Right lobe of liver (tissue), 6 donors: ENCODE data around the gene TLL2. TPM values are rescaled to one million over a fixed set of nuclear protein-coding genes. Genes with fewer than 3 reads are reported as not detected.

ENCODE experiments used
- ATAC-seq, 4 donors: fragments of 200-7000 bp; cut with Tn5 transposase; one replicate each; pipeline ENCODE4 v1.9.1; 2020; ENCODE audit warnings: mild to moderate bottlenecking in 4 of 4, moderate library complexity in 4 of 4
- DNase-seq, 3 donors: peaks; one replicate each; pipeline ENCODE4 v3.0.0-alpha.2; 2020
- H3K27ac ChIP-seq, 3 donors: fragments of 200-600 bp; one replicate each; pipeline ENCODE4 v1.8.0; 2022
- H3K27me3 ChIP-seq, 2 donors: fragments of 200-600 bp; one replicate each; pipeline ENCODE4 v1.8.0; 2022
- H3K36me3 ChIP-seq, 4 donors: fragments of 200-600 bp; sonication (generic) in 1 of 4; one replicate each; pipeline versions ENCODE4 v1.5.1 to v1.8.0; 2017 to 2022; ENCODE audit warnings: control low read depth in 1 of 4
- H3K4me1 ChIP-seq, 4 donors: fragments of 200-600 bp; sonication (generic) in 1 of 4; one replicate each; pipeline versions ENCODE4 v1.5.1 to v1.8.0; 2017 to 2022; ENCODE audit warnings: control low read depth in 1 of 4
- H3K4me3 ChIP-seq, 3 donors: fragments of 200-600 bp; one replicate each; pipeline ENCODE4 v1.8.0; 2022
- H3K9me3 ChIP-seq, 4 donors: fragments of 200-600 bp; sonication (generic) in 1 of 4; one replicate each; pipeline versions ENCODE4 v1.5.1 to v1.8.0; 2017 to 2022; ENCODE audit warnings: control low read depth in 1 of 4
- POLR2A ChIP-seq: fragments of 450-650 bp; IDR thresholded peaks from one replicate; pipeline ENCODE4 v1.6.1; 2017; ENCODE audit warnings: antibody characterized with exemption, mild to moderate bottlenecking
- WGBS: methylation state at CpG from one replicate; pipeline ENCODE4 v1.1.6; 2018; ENCODE audit warnings: low coverage, low lambda C conversion rate; ENCODE audit not compliant: insufficient coverage; ENCODE audit errors: missing lambda C conversion rate; 5-methylcytosine and 5-hydroxymethylcytosine counted together
- intact Hi-C, 2 donors: fragments of 100-400 bp; cut with DNase I; formaldehyde crosslinking; loops; one replicate each; pipeline versions ENCODE4 v1.11.2 to v1.14.1; 2022
- total RNA-seq, 6 experiments: library from RNA; depleted of rRNA in 2 of 6; stranded (reverse); fragments of >200 nt in 2 of 6; fragmentation: NEBNext Ultra II Directional in 3 of 6; extraction: Animal tissue kit (Norgen Biotek cat#: 25700) in 3 of 6; gene quantifications; one replicate each; pipeline versions ENCODE4 v1.1.0 to v1.2.4, GENCODE V29; 2016 to 2023
- TF ChIP-seq, protein P1 (sequence below), 4 donors: fragments of 200-600 bp in 3 of 4; fragments of 450-650 bp in 1 of 4; IDR thresholded peaks; one replicate each; pipeline versions ENCODE4 v1.5.1 to v1.8.0; 2016 to 2022; ENCODE audit warnings: antibody characterized with exemption in 4 of 4, mild to moderate bottlenecking in 2 of 4
- donor health status: DM: no; HTN: yes; CAD: no.
- donor health status: DM: no; HTN: no; CAD: no.
- donor health status: DM: no; HTN: no; CAD: no.
- donor health status: DM: no; HTN: yes; CAD: no.
- donor health status: DM: no; HTN: yes; CAD: no.

TLL2 gene
- total RNA-seq, 6 experiments from 2014 or later = 0.11 to 0.14 TPM; not detected in 4

- ATAC-seq (no peak), DNase-seq (no peak)
- H3K36me3 ChIP-seq = no peaks in the 10 kb centered on the region
- H3K27ac ChIP-seq = no peak overlapping the region
- 51% methylated on average over 2 of the region's 6 CpGs for WGBS
- H3K4me1 ChIP-seq = peaks cover 0 to 6% (median 0%) of the 10 kb centered on the region in 4 donors
- H3K4me3 ChIP-seq = no peak overlapping the region
- TF ChIP-seq, protein P1, sequence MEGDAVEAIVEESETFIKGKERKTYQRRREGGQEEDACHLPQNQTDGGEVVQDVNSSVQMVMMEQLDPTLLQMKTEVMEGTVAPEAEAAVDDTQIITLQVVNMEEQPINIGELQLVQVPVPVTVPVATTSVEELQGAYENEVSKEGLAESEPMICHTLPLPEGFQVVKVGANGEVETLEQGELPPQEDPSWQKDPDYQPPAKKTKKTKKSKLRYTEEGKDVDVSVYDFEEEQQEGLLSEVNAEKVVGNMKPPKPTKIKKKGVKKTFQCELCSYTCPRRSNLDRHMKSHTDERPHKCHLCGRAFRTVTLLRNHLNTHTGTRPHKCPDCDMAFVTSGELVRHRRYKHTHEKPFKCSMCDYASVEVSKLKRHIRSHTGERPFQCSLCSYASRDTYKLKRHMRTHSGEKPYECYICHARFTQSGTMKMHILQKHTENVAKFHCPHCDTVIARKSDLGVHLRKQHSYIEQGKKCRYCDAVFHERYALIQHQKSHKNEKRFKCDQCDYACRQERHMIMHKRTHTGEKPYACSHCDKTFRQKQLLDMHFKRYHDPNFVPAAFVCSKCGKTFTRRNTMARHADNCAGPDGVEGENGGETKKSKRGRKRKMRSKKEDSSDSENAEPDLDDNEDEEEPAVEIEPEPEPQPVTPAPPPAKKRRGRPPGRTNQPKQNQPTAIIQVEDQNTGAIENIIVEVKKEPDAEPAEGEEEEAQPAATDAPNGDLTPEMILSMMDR (IDR thresholded peaks at IDR 0.05) = no peak
- no peak for TF ChIP-seq POLR2A
- no peaks in the 10 kb centered on the region for H3K9me3 ChIP-seq
- intact Hi-C loops = no loop called here
- H3K27me3 ChIP-seq = no peaks in the 10 kb centered on the region
Measured at GRCh38 chr10:96377816-96378294, 135.9 kb downstream of the TLL2 start.

DNA sequence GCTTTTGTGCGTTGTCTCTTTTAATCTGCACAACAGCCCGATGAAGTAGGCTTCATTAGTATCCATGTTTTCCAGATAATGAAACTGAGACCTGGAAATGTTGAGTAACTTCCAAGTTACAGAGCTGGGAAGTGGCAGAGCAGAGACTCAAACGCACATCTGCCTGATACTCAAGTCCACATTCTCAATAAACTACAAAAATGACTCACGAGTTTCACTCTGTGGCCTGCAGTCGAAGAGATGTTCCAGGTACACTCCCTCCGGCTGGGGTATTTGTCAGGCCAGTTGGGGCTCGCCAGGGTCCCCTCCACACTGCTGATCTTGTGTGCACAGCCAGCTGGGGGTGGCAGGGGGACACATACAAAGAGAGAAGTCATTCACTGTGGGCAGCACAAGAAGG, 137.2 kb downstream of the TLL2 start:
- no peak overlapping the region for H3K4me3 ChIP-seq
- H3K4me1 ChIP-seq = peaks cover 0 to 6% (median 0%) of the 10 kb centered on the region in 4 donors
- no peaks in the 10 kb centered on the region for H3K9me3 ChIP-seq
- H3K27me3 ChIP-seq = no peaks in the 10 kb centered on the region
- TF ChIP-seq, protein P1 (IDR thresholded peaks at IDR 0.05) = no peak
- no peak for TF ChIP-seq POLR2A
- no peak overlapping the region for H3K27ac ChIP-seq
- H3K36me3 ChIP-seq = no peaks in the 10 kb centered on the region
- DNase-seq (no peak), ATAC-seq (no peak)
- intact Hi-C loops = no loop called here
- WGBS = 42% methylated on average over 3 of the region's 7 CpGs

DNA sequence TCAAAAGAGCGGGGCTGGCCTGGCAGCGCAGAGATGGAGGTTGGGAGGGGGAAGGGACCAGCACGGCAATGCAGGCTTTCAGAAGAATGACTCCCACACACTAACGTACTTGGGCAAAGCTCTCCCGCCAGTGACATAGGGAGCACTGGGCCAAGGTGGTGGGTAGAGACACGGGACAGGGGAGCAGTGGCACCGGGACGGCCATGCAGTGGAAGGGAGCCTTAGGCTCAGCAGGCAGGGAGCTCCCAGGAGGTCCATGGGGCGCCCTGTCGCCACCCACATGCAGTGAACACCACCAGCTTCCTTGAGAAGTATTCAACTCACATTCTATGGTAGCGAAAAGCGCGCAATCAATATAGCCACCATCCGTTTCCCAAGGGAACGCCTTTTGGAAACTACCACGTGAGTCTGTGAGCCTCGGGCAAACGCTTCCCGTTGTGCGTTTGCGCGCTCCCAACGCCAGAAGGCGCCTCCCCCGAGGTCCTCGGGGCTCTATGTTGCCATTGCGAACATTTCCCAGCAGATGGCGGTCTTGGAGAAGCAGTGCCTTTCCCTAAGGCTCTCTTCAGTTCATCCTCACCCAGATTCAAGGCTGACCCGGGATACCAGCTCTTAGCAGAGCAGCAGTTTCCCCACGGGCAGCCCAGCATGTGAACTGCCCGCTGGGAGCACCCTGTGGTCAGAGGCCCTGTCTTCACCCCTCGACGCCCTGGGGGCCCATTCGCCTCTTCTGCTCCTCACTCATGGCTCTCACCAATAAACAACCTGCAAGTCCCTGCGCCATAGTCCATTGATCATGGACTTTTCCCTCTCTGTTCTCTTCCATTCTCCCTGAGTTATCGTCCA, 138.5 kb downstream of the TLL2 start:
- peak; percentile 97 to 99 (median 98) for ATAC-seq
- peak overlapping the region; percentile 35 to 55 (median 36) for H3K4me3 ChIP-seq
- intact Hi-C loops = loop anchor here in 1 of 2 donors (5.0 kb wide), 1 partner anchor 132 kb away; no protein-coding TSS in a partner anchor
- peak; percentile 85 to 90 (median 88) for DNase-seq
- no peaks in the 10 kb centered on the region for H3K27me3 ChIP-seq
- 3% methylated on average over 24 of the region's 36 CpGs for WGBS
- H3K9me3 ChIP-seq = no peaks in the 10 kb centered on the region
- TF ChIP-seq, protein P1 (IDR thresholded peaks at IDR 0.05) = peak; percentile 90 to 100 (median 100)
- TF ChIP-seq POLR2A = no peak
- no peak overlapping the region for H3K27ac ChIP-seq
- H3K36me3 ChIP-seq = no peaks in the 10 kb centered on the region
- H3K4me1 ChIP-seq = peaks cover 0 to 6% (median 0%) of the 10 kb centered on the region in 4 donors

GRCh38 chr10:96374639-96374984, 139.1 kb downstream of the TLL2 start:
- no peaks in the 10 kb centered on the region for H3K27me3 ChIP-seq
- peaks cover 0 to 6% (median 0%) of the 10 kb centered on the region in 4 donors for H3K4me1 ChIP-seq
- DNase-seq (no peak), ATAC-seq (no peak)
- no peaks in the 10 kb centered on the region for H3K9me3 ChIP-seq
- intact Hi-C loops = loop anchor here in 1 of 2 donors (5.0 kb wide), 1 partner anchor 133 kb away; no protein-coding TSS in a partner anchor
- no peaks in the 10 kb centered on the region for H3K36me3 ChIP-seq
- TF ChIP-seq, protein P1 (IDR thresholded peaks at IDR 0.05) = no peak
- TF ChIP-seq POLR2A = no peak
- 18% methylated on average over 9 of the region's 9 CpGs for WGBS
- H3K27ac ChIP-seq = no peak overlapping the region
- no peak overlapping the region for H3K4me3 ChIP-seq
